Activated naive CD4-positive, alpha-beta T cell treated with anti-CD3 and anti-CD28 coated beads, Interleukin-2, amount 50 U/mL, for 16 hours (primary cell): ENCODE results near the gene IRF3.

Experiments used
- DNase-seq: peaks from one replicate; pipeline ENCODE4 v3.0.0-alpha.2; 2020

Gene IRF3

DNA sequence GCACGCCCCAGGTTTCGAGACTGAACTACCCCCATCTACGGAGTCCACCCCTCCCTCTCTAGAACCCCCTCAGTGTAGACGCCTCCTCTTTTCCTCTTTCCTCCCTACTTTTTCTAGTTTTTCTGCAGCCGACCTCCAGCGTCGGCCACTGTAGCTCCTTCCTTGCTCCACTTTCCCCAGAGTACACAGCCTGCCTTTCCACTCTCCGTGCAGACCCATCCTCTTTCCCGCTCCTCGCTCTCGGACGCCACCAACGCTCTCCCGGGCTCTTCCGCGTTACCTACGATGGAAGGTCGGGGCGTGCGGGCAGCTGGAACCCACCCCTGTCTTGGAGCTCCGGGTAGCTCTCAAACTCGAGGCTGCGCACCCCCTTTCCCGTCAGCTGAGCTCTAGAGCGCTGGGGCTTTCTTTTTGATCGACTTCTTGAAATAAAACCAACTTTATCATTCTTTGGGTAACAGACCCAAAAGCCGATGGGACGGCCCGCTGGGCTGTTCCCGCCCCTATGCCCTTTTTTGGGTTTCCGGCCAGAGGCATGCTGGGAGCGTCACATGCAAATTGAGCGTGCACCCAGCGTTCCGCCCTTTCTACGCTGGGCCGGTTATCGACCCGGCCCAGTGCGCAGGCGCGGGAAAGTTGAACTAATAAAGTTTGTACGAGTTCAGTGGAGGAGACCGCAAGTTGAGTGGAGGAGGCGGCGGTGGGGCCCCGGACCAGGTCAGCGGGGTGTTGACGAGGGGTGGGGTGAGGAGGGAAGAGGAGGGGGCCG, at the start of gene IRF3, which contains the start of gene BCL2L12:
IRF3 (minus strand) TSS at position 507 of the 769 bp plus-strand sequence. CDS start 1,019 bp downstream, outside the sequence.
BCL2L12 (plus strand) TSS at position 583 of the 769 bp plus-strand sequence. CDS start 760 bp downstream, outside the sequence.
- DNase-seq = peak; percentile 99

GRCh38 chr19:49713236-49713845, 47.7 kb upstream of the IRF3 start:
- no peak for DNase-seq

DNA sequence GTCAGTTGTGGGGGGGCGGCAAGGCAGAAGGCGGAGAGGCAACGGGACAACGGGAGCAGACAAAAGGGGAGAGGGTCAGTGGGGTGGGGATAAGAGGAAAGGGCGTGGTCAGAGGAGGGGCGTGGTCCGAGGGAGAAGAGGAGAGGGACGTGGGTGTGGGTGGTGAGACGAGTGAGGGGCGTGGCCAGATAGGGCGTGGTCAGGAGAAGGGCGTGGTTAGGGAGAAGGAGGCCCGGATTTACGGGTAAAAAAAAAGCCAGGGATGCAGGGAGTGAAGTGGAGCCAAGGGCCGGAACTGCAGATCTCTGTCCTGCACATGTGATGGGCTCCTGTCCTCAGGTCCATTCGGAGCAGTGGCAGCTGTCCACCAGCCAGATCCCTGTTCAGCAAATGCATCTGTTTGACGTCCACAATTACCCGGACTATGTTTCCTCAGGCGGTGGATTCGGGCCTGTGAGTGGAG, 46.8 kb upstream of the IRF3 start:
- no peak for DNase-seq

GRCh38 chr19:49710372-49710951, 44.8 kb upstream of the IRF3 start:
- DNase-seq = no peak

- no peak for DNase-seq
Measured at GRCh38 chr19:49705919-49706318, 40.3 kb upstream of the IRF3 start.

DNA sequence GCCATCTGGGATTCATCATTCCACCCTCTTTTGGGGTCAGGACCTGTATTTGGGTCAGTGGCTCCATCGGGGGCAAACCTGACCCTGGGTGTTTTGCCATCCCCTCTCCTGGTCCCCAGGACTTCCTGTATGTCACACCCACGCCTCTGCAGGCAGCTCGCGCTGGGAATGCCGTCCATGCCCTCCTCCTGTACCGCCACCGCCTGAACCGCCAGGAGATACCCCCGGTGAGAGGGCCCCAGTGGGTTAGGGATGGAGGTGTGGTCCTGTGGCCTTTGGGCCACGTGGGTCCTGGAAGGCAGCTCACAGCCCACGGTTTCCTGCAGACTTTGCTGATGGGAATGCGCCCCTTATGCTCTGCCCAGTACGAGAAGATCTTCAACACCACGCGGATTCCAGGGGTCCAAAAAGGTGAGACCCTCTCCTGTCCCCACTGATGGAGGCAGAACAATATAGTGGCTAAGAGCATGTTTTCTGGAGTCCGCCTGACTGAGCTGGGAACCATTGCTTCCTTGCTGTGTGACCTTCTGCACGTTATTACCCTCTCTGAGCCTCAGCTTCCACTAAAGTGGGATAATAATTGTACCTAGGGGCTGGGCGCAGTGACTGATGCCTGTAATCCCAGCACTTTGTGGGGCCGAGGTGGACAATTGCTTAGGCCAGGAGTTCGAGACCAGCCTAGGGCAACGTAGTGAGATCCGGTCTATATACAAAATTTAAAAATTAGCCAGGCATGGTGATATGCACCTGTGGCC, 39.4 kb upstream of the IRF3 start:
- DNase-seq = no peak

GRCh38 chr19:49701271-49701786, 35.7 kb upstream of the IRF3 start:
- DNase-seq = no peak

GRCh38 chr19:49700563-49700962, 34.9 kb upstream of the IRF3 start:
- DNase-seq = no peak

DNA sequence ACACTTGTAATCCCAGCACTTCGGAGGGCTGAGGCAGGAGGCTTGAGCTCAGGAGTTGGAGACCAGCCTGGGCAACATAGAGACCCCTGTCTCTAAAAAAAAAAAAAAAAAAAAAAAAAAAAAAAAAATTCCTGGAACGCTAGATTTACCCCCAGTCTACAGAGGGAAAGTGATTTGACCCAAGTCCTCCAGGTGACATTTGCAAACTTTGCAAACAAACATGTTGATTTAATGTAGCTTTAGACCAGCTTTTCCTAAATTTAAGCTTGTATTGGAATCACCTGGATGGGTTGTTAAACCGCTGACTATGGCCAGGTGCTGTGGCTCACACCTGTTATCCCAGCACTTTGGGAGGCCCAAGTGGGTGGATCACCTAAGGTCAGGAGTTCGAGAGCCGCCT, 33.7 kb upstream of the IRF3 start:
- DNase-seq = no peak

GRCh38 chr19:49696865-49697264, 31.2 kb upstream of the IRF3 start:
- no peak for DNase-seq

DNA sequence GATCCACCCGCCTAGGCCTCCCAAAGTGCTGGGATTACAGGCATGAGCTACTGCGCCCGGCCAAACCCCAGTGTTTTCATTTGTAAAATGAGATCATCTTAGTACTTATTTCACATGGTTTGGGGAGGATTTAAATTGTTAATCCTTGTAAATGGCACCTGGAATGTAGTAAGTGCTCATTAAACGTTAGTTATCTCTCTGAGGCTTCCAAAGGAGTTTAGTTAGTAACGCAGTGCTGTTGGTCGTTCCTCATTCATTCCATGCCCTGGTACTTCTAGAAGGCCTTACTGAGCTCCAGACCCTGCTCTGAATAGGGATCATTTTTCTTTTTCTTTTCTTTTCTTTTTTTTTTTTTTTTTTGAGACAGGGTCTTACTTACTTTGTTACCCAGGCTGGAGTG, 30.5 kb upstream of the IRF3 start:
- no peak for DNase-seq

- no peak for DNase-seq
Measured at GRCh38 chr19:49692147-49692506, 26.5 kb upstream of the IRF3 start.

DNA sequence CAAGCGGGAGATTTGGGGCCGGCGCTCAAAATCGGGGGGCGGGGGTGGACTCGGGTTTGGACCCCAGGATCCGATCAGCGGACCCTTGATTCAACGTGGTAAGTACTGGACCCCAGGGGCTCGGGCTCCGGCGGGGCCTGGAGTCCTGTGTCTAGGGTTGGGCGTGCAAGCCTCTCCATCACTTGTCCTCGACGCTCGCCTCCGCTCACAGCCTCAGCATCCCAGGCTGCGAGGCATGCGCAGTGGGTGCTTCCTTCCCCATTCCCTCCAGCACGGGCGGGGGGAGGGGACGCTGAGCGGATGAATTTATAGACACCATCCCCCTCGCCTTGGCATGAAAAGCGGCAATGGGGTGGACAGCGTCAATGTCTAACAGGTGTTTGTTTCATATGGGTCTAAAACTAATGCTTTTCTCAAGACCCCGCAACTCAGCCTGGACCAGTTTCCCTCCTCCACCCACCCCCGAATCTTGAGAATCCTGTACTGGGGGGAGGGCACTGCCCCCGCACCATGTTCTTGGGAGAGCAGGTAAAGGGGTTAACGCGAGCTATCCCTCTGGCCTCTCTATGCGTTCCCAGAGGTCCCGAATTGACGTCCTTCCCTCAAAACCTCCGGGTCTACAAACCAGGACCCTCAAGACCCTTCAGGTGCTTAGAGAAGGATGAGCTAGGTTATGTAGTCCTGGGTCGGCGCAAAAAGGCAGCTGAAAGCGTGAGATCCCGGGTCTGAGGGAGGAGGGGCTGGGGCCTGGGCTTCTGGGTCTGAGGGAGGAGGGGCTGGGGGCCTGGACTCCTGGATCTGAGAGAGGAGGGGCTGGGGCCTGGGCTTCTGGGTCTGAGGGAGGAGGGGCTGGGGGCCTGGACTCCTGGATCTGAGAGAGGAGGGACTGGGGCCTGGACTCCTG, 25.8 kb upstream of the IRF3 start:
- DNase-seq = peak; percentile 47

DNA sequence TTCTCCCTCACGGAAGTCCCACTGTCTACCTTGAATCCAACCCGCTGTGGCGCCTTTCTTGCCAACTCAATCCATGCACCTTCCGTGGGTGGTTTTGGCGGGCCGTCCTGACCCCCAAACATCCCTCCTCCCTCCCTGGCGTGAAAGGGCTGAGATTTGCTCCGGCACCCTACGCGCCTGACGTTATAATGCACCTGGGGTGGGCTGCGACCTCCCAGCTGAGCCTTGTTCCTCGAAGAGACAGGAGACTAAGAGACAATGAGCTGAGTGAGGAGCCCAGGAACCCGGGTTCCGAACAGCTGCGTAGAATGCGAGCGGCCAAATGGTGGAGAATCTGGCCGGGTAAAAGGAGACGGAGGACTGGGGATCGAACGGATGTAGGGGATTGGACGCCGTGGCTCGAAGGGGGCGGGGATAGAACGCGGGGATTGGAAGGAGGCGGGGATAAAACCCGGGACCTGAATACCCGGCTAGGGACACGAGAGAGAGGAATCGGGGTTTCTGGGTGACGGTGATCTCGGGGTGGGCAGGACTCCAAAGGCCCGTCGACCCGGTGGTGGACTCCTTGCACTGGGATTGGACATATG, 25.1 kb upstream of the IRF3 start, which contains the start of gene CPT1C:
CPT1C (plus strand) TSS at position 461 of the 587 bp plus-strand sequence. CDS start 1,137 bp downstream, outside the sequence.
- DNase-seq = peak; percentile 62

GRCh38 chr19:49690079-49690655, 24.5 kb upstream of the IRF3 start:
- DNase-seq = no peak

DNA sequence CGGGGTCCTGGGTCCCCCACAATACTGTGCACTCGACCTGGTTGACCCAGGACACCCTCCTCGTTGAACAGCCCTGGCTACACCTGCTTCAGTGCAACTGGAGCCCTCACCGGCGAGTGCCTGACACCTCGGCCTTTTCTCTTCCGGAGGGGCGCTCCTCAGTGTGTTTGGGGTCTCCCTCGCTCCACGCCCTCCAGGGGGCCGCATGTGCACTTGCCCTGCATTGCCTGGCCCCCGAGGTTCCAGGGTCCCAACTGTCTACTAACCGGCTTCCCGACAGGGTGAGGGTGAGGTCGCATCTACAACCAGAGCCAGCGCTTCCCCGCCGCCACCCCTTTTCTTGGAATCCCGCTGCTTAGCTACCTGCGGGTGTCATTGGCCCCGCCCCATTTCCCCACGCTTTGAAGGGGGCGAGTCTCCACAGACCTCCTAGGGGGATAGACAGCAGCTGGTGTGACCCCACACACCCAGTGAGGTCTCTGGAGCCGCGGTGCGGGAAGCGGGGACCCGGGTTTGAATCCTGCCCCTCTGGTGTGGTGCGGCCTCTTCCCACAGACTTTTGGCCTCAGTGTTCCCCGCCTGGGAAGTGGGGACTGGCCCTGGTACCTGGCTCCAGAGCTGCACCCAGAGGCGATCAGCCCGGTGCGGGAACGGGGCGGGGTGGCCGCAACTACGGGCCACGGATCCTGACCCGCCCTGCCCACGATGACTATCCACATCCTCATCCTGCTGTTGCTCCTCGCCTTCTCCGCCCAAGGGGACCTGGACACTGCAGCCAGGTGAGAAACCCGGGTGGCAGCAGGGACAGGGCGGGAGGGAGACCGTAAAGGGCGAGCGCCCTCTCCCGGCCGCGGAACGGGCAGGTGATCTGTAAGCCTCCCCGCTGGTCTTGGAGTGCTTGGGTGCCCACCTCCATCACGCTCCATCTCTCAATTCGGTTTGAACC, 23.7 kb upstream of the IRF3 start, which contains the start of gene ADM5:
ADM5 (plus strand) TSS at position 462 of the 946 bp plus-strand sequence; CDS start at position 706, 244 bp downstream.
- peak; percentile 52 for DNase-seq

DNA sequence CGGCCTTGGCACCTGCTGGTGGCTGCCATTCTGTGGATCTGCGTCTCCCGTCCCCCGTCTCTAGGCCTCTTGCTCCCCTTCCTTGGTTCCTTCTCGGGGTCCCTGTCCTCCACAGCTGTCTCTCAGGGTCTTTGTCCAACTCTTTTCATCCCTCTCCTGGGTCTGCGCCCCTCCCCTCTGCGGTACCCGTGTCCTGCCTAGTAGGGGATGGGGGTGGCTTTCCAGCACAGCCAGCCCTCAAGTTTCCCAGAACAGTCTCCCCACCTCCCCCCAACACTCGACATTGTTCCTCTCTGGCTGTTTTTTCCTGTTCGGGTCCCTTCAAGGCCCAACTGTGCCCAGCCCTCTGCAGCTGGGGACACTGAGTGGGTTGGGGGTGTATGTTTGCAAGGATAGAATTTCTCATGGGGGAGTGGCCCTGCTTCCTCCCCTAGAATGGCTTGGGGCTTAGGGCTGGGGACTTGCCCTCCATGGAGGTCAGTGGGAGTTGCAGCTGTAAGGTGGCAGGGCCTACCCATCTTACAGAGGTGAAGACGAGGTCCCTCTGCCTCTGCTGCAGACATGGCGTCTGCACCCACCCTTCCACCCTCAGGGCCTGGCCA, 23.0 kb upstream of the IRF3 start:
- no peak for DNase-seq

DNA sequence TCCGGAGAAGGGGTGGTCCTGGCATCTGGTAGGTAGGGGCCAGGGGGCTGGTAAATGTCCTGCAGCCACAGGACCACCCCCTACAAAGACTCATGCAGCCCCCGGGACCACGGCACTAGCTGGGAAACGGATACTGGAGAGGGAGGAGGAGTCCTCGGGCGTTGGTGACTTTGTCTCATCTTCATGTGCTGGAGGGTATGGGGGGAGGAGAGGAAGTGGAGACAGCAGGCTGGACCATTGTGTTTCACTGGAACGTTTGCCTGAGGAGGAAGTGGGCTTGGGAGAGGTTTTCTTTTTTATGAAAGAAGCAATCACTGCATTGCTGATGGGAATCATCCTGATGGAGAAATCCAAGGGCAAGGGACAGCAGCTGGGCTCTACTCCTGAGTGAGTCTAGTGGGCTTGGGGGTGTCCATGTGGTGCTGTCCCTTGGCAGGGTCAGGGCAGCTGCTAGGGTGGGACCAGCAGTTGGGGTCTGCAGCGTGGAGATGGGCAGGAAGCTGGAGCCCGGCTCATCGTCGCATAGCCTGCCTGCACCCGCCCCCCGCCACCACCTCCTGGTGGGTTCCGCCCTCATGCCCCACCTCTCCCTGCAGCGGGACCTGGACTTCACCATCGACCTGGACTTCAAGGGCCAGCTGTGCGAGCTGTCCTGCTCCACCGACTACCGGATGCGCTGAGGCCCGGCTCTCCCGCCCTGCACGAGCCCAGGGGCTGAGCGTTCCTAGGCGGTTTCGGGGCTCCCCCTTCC, 22.1 kb upstream of the IRF3 start:
- no peak for DNase-seq
